Stomach (tissue), 9 donors: Measurements from ENCODE around the gene TMEM245. TPM values are rescaled to one million over a fixed set of nuclear protein-coding genes. Genes with fewer than 3 reads are reported as not detected.
A peak's percentile ranks its signal among the peaks of the same experiment; 100 is the strongest.

Experiments used
- DNase-seq, 2 donors: peaks; one replicate each; pipeline versions ENCODE4 v3.0.0 to v3.0.0-alpha.2; 2013 to 2019
- H3K27ac ChIP-seq, 5 donors: fragments of 200-600 bp in 4 of 5; sonication (generic) in 4 of 5; one replicate each; pipeline ENCODE4 v1.5.1; 2013 to 2019; ENCODE audit warnings: mild to moderate bottlenecking in 1 of 5, moderate library complexity in 1 of 5
- H3K27me3 ChIP-seq, 3 donors: fragments of 200-600 bp; sonication (generic); one replicate each; pipeline ENCODE4 v1.5.1; 2017 to 2019; ENCODE audit warnings: mixed run types in 1 of 3
- H3K36me3 ChIP-seq, 4 donors: fragments of 200-600 bp; sonication (generic); 1 replicate in 3 of 4; 2 replicates in 1 of 4; pipeline ENCODE4 v1.5.1; 2016 to 2019
- H3K4me1 ChIP-seq, 4 donors: fragments of 200-600 bp; sonication (generic); one replicate each; pipeline ENCODE4 v1.5.1; 2016 to 2019
- H3K4me3 ChIP-seq, 4 donors: fragments of 200-600 bp; sonication (generic) in 3 of 4; one replicate each; pipeline ENCODE4 v1.5.1; 2016 to 2019; ENCODE audit warnings: mild to moderate bottlenecking in 1 of 4
- H3K9me3 ChIP-seq, 4 donors: fragments of 200-600 bp; sonication (generic); one replicate each; pipeline ENCODE4 v1.5.1; 2016 to 2019
- CTCF ChIP-seq, 7 experiments: fragments of 450-650 bp in 4 of 7; fragments of 200-600 bp in 3 of 7; sonication (generic) in 3 of 7; IDR thresholded peaks; one replicate each; pipeline ENCODE4 v1.5.1; 2016 to 2019; ENCODE audit warnings: antibody characterized with exemption in 7 of 7, control low read depth in 2 of 7, mild to moderate bottlenecking in 1 of 7
- EP300 ChIP-seq: sonication (generic); formaldehyde crosslinking; IDR thresholded peaks from one replicate; pipeline ENCODE4 v1.6.1; 2017; ENCODE audit warnings: antibody characterized with exemption
- POLR2A ChIP-seq, 4 donors: fragments of 450-650 bp; IDR thresholded peaks; one replicate each; pipeline ENCODE4 v1.6.1; 2016; ENCODE audit warnings: antibody characterized with exemption in 4 of 4, control low read depth in 2 of 4, mild to moderate bottlenecking in 1 of 4, moderate library complexity in 1 of 4
- POLR2AphosphoS5 ChIP-seq, 3 donors: sonication (generic); formaldehyde crosslinking; IDR thresholded peaks; one replicate each; pipeline ENCODE4 v1.6.1; 2016; ENCODE audit warnings: antibody characterized with exemption in 3 of 3
- WGBS, 5 donors: extraction: QIAGEN DNeasy Blood & Tissue Kit in 3 of 5; methylation state at CpG; one replicate each; pipeline versions ENCODE4 v1.1.5 to v1.1.7; 2013 to 2018; 5-methylcytosine and 5-hydroxymethylcytosine counted together
- intact Hi-C: fragments of 100-400 bp; cut with DNase I; formaldehyde crosslinking; loops from one replicate; pipeline ENCODE4 v1.15.1; 2023; ENCODE audit warnings: low total_unique reads
- polyA plus RNA-seq, 3 donors: library from polyadenylated mRNA; stranded (reverse); fragments of 200-250 nt; gene quantifications; one replicate each; pipeline ENCODE4 v1.2.3, GENCODE V29; 2013
- total RNA-seq, 5 donors: library from RNA; depleted of rRNA; stranded (reverse); fragments of >200 nt; gene quantifications; one replicate each; pipeline versions ENCODE4 v1.1.0 to v1.2.3, GENCODE V29; 2014 to 2016
- donor health status: healthy with polysubstance abuse.
- donor health status: Bipolar disorder and iron deficiency.
- donor health status: healthy.

The TMEM245 gene
- total and polyA plus RNA-seq, 8 donors: 4.0 to 107 (median 35.5) TPM

DNA sequence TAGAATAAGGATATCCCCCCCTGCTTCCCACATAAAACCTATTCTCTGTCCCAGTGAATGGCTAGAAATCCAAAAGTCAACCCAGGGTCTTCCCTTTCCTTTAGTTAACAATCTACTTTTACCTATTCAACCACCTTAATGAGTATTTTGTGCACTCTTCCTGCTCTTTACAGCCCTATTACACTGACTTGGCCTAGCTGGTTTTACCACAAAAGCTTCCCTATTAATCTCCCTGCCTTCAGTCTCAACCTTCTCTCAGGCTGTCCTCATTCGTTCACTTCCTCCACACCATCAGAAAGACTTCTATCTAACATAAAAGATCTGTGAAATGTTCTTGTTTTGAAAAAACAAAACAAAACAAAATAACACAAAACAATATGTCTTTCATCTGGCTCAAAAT lies 122.6 kb downstream of the TMEM245 start:
- Histone ChIP-seq H3K4me3 (no peak overlapping the region), H3K4me1 (peaks cover 6 to 56% (median 23%) of the 10 kb centered on the region in 4 donors), H3K36me3 (no peaks in the 10 kb centered on the region), H3K27me3 (no peaks in the 10 kb centered on the region), H3K27ac (peak overlapping the region in 3 of 5 donors; percentile 4 to 20 (median 4)), H3K9me3 (no peaks in the 10 kb centered on the region)
- WGBS, 5 donors: 33 to 54% (median 44%) methylated on average over 1 of the region's 1 CpG
- DNase-seq: no peak
- intact Hi-C loops: no loop called here
- TF ChIP-seq POLR2AphosphoS5 (IDR thresholded peaks at IDR 0.05) (no peak), POLR2A (IDR thresholded peaks at IDR 0.05) (no peak), EP300 (no peak), CTCF (IDR thresholded peaks at IDR 0.05) (no peak)

DNA sequence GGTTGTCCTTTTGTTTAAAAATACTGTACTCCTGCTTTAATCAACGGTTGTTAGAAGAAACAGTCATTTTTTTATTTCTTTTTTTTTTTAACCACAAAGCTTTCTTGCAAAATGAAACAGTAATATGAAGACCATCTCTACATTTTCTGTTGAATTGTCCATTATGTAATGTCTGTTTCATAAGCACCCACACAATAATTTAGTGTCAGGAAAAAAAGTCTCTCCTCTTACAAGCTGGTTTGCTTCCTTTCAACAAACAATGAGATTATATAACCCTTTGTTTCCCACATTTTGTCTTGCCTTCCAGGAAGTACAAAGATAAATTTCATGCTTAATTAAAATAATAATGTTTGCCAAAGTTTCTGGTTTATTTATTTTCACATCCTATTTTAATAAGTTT lies 123.1 kb downstream of the TMEM245 start:
- Histone ChIP-seq H3K4me3 (no peak overlapping the region), H3K36me3 (no peaks in the 10 kb centered on the region), H3K27ac (peak overlapping the region in 1 of 5 donors; percentile 34), H3K9me3 (no peaks in the 10 kb centered on the region), H3K4me1 (peaks cover 7 to 58% (median 26%) of the 10 kb centered on the region in 4 donors), H3K27me3 (no peaks in the 10 kb centered on the region)
- intact Hi-C loops: no loop called here
- WGBS, 5 donors: 8 to 26% (median 13%) methylated on average over 1 of the region's 1 CpG
- TF ChIP-seq POLR2A (IDR thresholded peaks at IDR 0.05) (no peak), EP300 (no peak), POLR2AphosphoS5 (IDR thresholded peaks at IDR 0.05) (no peak), CTCF (IDR thresholded peaks at IDR 0.05) (no peak)
- no peak for DNase-seq

- H3K4me1 ChIP-seq: peaks cover 10 to 61% (median 35%) of the 10 kb centered on the region in 4 donors
- peak overlapping the region in 4 of 5 donors; percentile 14 to 40 (median 30) for H3K27ac ChIP-seq
- intact Hi-C loops: no loop called here
- DNase-seq: peak; percentile 62 to 65
- no peak for TF ChIP-seq CTCF (IDR thresholded peaks at IDR 0.05)
- peak in 1 of 3 donors; percentile 48 for TF ChIP-seq POLR2AphosphoS5 (IDR thresholded peaks at IDR 0.05)
- no peaks in the 10 kb centered on the region for H3K9me3 ChIP-seq
- no peaks in the 10 kb centered on the region for H3K27me3 ChIP-seq
- whole genome bisulfite sequencing, 5 donors: 20 to 41% (median 26%) methylated on average over 2 of the region's 2 CpGs
- H3K36me3 ChIP-seq: peaks cover 0 to 5% (median 1%) of the 10 kb centered on the region in 4 donors
- H3K4me3 ChIP-seq: no peak overlapping the region
Measured at GRCh38 chr9:108994695-108995094, 125.1 kb downstream of the TMEM245 start.

DNA sequence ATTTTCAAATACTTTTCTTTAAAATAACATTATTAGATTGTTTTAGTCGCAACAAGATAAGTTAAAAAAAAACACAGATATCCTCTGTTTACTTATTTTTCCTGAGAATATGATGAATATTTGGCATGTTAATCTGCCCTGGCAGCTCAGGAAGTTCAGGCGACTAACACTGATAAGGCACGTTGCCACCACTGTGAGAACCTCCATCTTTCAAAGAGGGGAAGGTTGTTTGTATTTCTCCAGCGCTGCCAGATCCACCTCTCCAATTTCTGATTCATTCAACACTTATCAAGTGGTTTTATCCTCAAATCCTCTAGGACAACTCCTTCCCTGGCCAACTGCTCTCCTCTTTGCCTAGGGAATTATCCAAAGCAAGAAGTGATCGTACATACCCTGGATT lies 128.3 kb downstream of the TMEM245 start:
- H3K4me1 ChIP-seq: peaks cover 10 to 40% (median 25%) of the 10 kb centered on the region in 4 donors
- DNase-seq: peak; percentile 60 to 71
- WGBS, 5 donors: 26 to 42% (median 29%) methylated on average over 5 of the region's 5 CpGs
- no peak overlapping the region for H3K27ac ChIP-seq
- intact Hi-C loops: no loop called here
- TF ChIP-seq EP300 (no peak), POLR2A (IDR thresholded peaks at IDR 0.05) (no peak), POLR2AphosphoS5 (IDR thresholded peaks at IDR 0.05) (peak; percentile 4 to 39 (median 25))
- no peak overlapping the region for H3K4me3 ChIP-seq
- H3K9me3 ChIP-seq: no peaks in the 10 kb centered on the region
- peaks cover 0 to 9% (median 3%) of the 10 kb centered on the region in 4 donors for H3K36me3 ChIP-seq
- no peaks in the 10 kb centered on the region for H3K27me3 ChIP-seq

GRCh38 chr9:108983885-108984284 lies 135.9 kb downstream of the TMEM245 start:
- H3K27ac ChIP-seq: no peak overlapping the region
- TF ChIP-seq CTCF (IDR thresholded peaks at IDR 0.05) (no peak), POLR2AphosphoS5 (IDR thresholded peaks at IDR 0.05) (no peak), POLR2A (IDR thresholded peaks at IDR 0.05) (no peak), EP300 (no peak)
- H3K9me3 ChIP-seq: no peaks in the 10 kb centered on the region
- H3K36me3 ChIP-seq: peaks cover 0 to 36% (median 24%) of the 10 kb centered on the region in 4 donors
- no peak overlapping the region for H3K4me3 ChIP-seq
- DNase-seq: no peak
- H3K27me3 ChIP-seq: no peaks in the 10 kb centered on the region
- H3K4me1 ChIP-seq: no peaks in the 10 kb centered on the region
- intact Hi-C loops: no loop called here
